ENCODE results near the gene LINC01488. TPM values are rescaled to one million over a fixed set of nuclear protein-coding genes. Genes with fewer than 3 reads are reported as not detected.

The LINC01488 gene
- total and polyA plus RNA-seq, 3 donors from 2014 or later, result not detected

DNA sequence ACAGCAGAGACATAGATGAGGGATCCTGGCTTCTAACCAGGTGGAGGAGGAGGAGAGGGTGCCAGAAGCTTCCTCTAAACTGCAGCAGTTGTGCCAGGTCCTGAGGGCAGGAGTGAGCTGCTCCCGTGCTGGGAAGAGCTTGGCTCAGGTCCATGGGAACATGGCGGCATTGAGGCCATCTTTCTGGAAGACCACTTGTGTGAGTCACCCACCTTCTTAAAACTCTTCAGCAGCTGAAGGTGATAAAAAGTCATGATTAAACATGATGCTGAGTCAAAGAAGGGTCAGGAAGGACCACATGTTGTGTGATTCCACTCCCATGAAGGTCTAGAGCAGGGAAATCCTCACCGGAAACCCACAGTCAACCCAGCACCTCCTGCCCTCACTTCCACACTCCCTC is 35.1 kb downstream of the LINC01488 start:
- TF ChIP-seq, protein P1, sequence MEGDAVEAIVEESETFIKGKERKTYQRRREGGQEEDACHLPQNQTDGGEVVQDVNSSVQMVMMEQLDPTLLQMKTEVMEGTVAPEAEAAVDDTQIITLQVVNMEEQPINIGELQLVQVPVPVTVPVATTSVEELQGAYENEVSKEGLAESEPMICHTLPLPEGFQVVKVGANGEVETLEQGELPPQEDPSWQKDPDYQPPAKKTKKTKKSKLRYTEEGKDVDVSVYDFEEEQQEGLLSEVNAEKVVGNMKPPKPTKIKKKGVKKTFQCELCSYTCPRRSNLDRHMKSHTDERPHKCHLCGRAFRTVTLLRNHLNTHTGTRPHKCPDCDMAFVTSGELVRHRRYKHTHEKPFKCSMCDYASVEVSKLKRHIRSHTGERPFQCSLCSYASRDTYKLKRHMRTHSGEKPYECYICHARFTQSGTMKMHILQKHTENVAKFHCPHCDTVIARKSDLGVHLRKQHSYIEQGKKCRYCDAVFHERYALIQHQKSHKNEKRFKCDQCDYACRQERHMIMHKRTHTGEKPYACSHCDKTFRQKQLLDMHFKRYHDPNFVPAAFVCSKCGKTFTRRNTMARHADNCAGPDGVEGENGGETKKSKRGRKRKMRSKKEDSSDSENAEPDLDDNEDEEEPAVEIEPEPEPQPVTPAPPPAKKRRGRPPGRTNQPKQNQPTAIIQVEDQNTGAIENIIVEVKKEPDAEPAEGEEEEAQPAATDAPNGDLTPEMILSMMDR (IDR thresholded peaks at IDR 0.05), result no peak
- no peak for TF ChIP-seq POLR2A (IDR thresholded peaks at IDR 0.05)
- no peaks in the 10 kb centered on the region for H3K27me3 ChIP-seq
- no peak overlapping the region for H3K4me3 ChIP-seq
- DNase-seq, result no peak
- WGBS, 2 donors, result 76 to 88% methylated on average over 3 of the region's 3 CpGs
- H3K36me3 ChIP-seq (ENCODE audit: low read depth, missing control alignments), result no peaks in the 10 kb centered on the region
- no peaks in the 10 kb centered on the region for H3K9me3 ChIP-seq
- no peak overlapping the region for H3K27ac ChIP-seq
- intact Hi-C loops (cut with DNase I; ENCODE audit: low total_unique reads), result no loop called here
- no peaks in the 10 kb centered on the region for H3K4me1 ChIP-seq

DNA sequence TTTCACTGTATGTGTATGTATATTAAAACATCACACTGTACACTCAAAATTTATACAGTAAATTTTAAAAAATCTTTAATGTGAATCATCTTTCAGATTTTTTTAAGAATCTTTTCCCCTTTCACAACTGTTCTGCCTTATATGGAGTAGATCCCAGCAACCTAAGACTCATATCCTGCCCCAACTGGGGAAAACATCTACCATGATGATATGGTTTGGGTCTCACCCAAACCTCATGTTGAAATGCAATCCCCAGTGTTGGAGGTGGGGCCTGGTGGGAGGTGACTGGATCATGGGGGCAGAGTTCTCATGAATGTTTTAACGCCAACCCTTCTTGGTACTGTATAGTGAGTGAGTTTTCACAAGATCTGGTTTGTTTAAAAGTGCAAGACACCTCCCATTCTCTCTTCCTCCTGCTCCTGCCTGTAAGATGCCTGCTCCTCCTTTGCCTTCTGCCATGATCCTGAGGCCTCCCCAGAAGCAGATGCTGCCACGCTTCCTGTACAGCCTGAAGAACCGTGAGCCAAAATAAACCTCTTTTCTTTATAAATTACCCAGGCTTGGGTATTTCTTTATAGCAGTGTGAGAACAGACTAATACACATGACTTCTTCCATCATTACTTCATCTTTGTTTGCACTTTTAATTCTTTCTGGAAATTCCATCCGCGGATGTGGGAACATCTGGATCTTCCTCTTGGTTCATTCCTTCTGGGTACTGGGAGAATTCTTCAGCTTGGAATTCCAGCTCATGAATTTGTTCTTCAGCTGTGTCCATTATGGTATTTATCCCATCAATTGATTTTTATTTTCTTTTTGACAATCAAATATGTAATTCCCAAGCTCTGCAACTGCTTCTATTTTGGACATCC is 36.9 kb downstream of the LINC01488 start:
- WGBS, 2 donors, result 86 to 93% methylated on average over 5 of the region's 5 CpGs
- TF ChIP-seq POLR2A (IDR thresholded peaks at IDR 0.05), result no peak
- TF ChIP-seq, protein P1 (IDR thresholded peaks at IDR 0.05), result no peak
- no peaks in the 10 kb centered on the region for H3K9me3 ChIP-seq
- H3K36me3 ChIP-seq (ENCODE audit: low read depth, missing control alignments), result no peaks in the 10 kb centered on the region
- no peaks in the 10 kb centered on the region for H3K4me1 ChIP-seq
- no peak overlapping the region for H3K4me3 ChIP-seq
- no peaks in the 10 kb centered on the region for H3K27me3 ChIP-seq
- no peak for DNase-seq
- no peak overlapping the region for H3K27ac ChIP-seq
- intact Hi-C loops (cut with DNase I; ENCODE audit: low total_unique reads), result no loop called here

DNA sequence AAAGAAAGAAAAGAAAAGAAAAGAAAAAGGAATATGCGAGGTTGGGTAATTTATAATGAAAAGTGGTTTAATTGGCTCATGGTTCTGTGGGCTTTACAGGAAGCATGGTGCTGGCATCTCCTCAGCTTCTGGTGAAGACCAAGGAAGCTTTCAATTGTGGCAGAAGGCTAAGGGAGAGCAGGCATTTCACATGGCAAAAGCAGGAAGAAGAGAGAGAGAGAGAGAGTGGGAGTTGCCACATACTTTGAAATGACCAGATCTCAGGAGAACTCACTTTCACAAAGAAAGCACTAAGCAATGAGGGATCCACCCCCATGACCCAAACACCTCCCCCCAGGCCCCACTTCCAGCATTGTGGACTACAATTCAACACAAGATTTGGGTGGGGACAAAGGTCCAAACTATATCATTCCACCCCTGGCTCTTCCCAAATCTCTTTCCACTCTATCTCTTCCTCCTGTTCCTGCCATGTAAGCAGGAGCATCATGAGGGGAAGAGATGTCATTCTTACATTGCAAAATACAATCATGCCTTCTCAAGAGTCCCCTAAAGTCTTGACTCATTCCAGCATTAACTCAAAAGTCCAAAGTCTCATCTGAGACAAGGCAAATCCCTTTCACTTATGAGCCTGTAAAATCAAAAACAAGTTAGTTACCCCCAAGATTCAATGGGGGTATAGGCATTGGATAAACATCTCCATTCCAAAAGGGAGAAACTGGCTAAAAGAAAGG is 38.9 kb downstream of the LINC01488 start:
- Histone ChIP-seq H3K9me3 (no peaks in the 10 kb centered on the region), H3K27ac (no peak overlapping the region), H3K4me3 (no peak overlapping the region), H3K36me3 (ENCODE audit: low read depth, missing control alignments) (no peaks in the 10 kb centered on the region), H3K27me3 (no peaks in the 10 kb centered on the region), H3K4me1 (no peaks in the 10 kb centered on the region)
- DNase-seq, result no peak
- intact Hi-C loops (cut with DNase I; ENCODE audit: low total_unique reads), result no loop called here
- no peak for TF ChIP-seq POLR2A (IDR thresholded peaks at IDR 0.05)
- TF ChIP-seq, protein P1 (IDR thresholded peaks at IDR 0.05), result no peak
- 84 to 91% methylated on average over 1 of the region's 1 CpG for WGBS, 2 donors

DNA sequence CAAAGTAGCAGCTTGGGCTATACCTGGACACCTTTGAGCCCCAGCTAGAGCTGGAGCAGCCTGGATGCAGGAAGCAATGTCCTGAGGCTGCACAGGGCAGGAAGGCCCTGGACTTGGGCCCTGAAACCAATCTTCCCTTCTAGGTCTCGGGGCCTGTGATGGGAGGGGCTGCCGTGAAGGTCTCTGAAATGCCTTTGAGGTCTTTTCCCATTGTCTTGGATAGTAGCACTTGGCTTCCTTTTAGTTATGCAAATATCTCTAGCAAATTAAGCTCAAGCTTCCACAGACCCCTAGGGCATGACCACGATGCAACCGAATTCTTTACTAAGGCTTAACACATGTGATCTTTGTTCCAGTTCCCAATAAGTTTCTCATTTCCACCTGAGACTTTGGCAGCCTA is 40.0 kb downstream of the LINC01488 start:
- TF ChIP-seq POLR2A (IDR thresholded peaks at IDR 0.05), result no peak
- TF ChIP-seq, protein P1 (IDR thresholded peaks at IDR 0.05), result no peak
- H3K36me3 ChIP-seq (ENCODE audit: low read depth, missing control alignments), result no peaks in the 10 kb centered on the region
- H3K4me3 ChIP-seq, result no peak overlapping the region
- H3K9me3 ChIP-seq, result no peaks in the 10 kb centered on the region
- intact Hi-C loops (cut with DNase I; ENCODE audit: low total_unique reads), result no loop called here
- H3K4me1 ChIP-seq, result no peaks in the 10 kb centered on the region
- no peak overlapping the region for H3K27ac ChIP-seq
- WGBS, 2 donors, result 79 to 83% methylated on average over 4 of the region's 4 CpGs
- H3K27me3 ChIP-seq, result no peaks in the 10 kb centered on the region
- DNase-seq, result no peak
